ENCODE results near the gene COG7.

Gene COG7

GRCh38 chr16:23362460-23363317 is 90.3 kb downstream of the COG7 start:
- DNase-seq (no peak), ATAC-seq (replicated peaks) (no peak)
- Mint-ChIP-seq H3K27ac (no peak overlapping the region), H3K27me3 (peaks cover 5 to 7% of the 10 kb centered on the region in 2 donors), H3K4me3 (no peak overlapping the region), H3K36me3 (no peaks in the 10 kb centered on the region), H3K9me3 (no peaks in the 10 kb centered on the region), H3K4me1 (peaks cover 6 to 11% of the 10 kb centered on the region in 2 donors)

DNA sequence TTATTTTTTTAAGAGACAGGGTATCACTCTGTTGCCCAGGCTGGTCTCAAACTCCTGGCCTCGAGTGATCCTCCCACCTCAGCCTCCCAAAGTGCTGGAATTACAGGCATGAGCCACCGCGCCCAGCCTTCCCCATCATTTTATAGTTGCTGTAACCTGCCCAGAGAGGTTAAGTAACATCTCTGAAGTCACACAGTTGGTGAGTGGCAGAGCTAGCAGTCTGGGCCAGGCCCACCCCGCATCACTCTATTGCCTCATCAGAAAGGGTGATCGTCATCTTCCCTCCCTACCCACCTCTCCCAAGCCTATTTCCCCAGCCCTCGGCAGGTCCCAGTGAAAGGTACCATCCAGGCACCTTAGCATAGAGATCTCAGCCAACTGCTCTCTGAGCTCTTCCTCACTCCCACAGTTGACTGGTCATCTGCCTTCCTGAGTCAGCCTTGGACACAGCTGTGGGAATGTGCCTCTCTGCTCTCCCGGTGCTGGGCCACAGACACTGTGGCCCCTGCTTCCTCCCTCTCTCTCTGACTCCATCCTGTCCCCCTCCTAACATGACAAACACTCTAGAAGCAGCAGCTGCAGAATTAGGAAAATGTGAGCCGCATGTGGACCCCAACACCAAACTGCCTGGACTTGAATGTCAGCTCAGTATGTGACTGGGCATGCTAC is 93.8 kb downstream of the COG7 start:
- H3K4me3 Mint-ChIP-seq, result no peak overlapping the region
- DNase-seq, result no peak
- H3K9me3 Mint-ChIP-seq, result no peaks in the 10 kb centered on the region
- ATAC-seq (replicated peaks), result no peak
- H3K27ac Mint-ChIP-seq, result no peak overlapping the region
- peaks cover 5 to 7% of the 10 kb centered on the region in 2 donors for H3K27me3 Mint-ChIP-seq
- no peaks in the 10 kb centered on the region for H3K4me1 Mint-ChIP-seq
- H3K36me3 Mint-ChIP-seq, result no peaks in the 10 kb centered on the region

- Mint-ChIP-seq H3K4me3 (no peak overlapping the region), H3K4me1 (no peaks in the 10 kb centered on the region), H3K9me3 (peaks cover 0 to 5% of the 10 kb centered on the region in 2 donors), H3K27ac (no peak overlapping the region), H3K27me3 (peaks cover 5 to 7% of the 10 kb centered on the region in 2 donors), H3K36me3 (no peaks in the 10 kb centered on the region)
- ATAC-seq (replicated peaks) (no peak), DNase-seq (no peak)
These were observed 95.2 kb downstream of the COG7 start for GRCh38 chr16:23357761-23358290.

DNA sequence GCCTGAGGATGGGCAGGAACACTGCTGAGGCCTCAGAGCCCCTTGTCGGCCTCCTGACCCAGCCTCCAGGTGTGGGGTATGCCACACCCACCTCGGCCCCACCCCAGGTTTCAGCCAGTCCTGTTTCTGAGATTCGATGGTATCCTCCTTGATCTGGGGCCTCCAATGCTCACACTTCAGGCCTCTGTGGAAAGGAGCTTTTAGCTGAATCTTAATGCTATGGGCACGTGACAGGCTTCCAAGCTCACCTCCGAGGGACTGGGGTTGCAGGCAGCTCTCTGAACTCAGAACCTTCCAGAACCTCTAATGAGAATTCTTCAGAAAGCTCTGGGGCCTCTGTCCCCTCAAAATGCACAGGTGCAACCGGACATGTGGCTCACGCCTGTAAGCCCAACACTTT is 96.0 kb downstream of the COG7 start:
- Mint-ChIP-seq H3K27me3 (peaks cover 5 to 7% of the 10 kb centered on the region in 2 donors), H3K9me3 (peaks cover 7 to 8% of the 10 kb centered on the region in 2 donors), H3K27ac (no peak overlapping the region), H3K36me3 (peaks cover 0 to 1% of the 10 kb centered on the region in 2 donors), H3K4me3 (no peak overlapping the region), H3K4me1 (no peaks in the 10 kb centered on the region)
- no peak for ATAC-seq (replicated peaks)
- no peak for DNase-seq

DNA sequence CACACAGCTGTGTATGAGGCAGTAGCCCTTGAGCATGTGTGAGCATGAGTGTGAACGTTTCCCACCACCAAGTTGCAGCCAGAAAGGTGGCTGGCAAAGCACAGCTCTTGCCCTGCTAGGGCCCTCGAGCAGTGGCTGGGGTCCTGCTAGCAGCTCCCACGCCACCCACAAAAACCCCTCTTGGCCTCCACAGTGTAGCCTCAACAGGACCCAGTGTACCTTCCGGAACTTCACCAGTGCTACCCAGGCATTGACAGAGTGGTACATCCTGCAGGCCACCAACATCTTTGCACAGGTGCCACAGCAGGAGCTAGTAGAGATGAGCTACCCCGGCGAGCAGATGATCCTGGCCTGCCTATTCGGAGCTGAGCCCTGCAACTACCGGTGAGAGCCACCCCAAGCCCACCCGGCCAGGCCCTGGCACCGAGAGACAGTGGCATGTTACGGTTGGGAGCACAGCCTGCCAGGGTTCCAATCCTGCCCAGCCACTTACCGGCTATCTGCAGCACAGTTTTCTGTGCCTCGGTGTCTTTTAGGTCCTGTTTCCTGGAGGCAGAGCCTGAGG is 97.8 kb downstream of the COG7 start:
- Mint-ChIP-seq H3K27me3 (peaks cover 7 to 10% of the 10 kb centered on the region in 2 donors), H3K36me3 (peaks cover 0 to 1% of the 10 kb centered on the region in 2 donors), H3K27ac (no peak overlapping the region), H3K9me3 (peaks cover 7 to 11% of the 10 kb centered on the region in 2 donors), H3K4me1 (no peaks in the 10 kb centered on the region), H3K4me3 (no peak overlapping the region)
- no peak for DNase-seq
- ATAC-seq (replicated peaks), result no peak

DNA sequence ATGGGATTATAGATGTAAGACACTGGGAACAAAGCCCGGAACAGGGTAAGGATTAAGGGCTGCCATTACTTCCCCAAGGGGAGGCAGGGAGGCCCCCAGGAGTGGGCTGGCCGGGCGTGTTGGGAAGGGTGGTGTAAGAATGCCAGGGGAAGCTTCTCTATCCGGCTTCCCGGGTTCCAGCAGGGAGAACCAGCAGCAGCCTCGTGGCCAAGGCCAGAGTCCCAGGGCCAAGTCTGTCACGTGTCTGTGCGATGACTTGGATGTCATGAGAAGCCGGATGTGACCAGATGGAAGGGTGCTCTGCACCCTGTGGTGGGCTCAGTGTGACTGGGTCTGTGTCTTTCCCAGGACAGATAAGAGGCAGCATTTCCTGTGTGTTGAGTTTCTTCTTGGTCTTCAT is 98.7 kb downstream of the COG7 start:
- peaks cover 0 to 1% of the 10 kb centered on the region in 2 donors for H3K36me3 Mint-ChIP-seq
- no peak overlapping the region for H3K4me3 Mint-ChIP-seq
- H3K27me3 Mint-ChIP-seq, result peaks cover 2 to 12% of the 10 kb centered on the region in 2 donors
- no peak overlapping the region for H3K27ac Mint-ChIP-seq
- no peaks in the 10 kb centered on the region for H3K4me1 Mint-ChIP-seq
- ATAC-seq (replicated peaks) (no peak), DNase-seq (no peak)
- peaks cover 7 to 11% of the 10 kb centered on the region in 2 donors for H3K9me3 Mint-ChIP-seq

DNA sequence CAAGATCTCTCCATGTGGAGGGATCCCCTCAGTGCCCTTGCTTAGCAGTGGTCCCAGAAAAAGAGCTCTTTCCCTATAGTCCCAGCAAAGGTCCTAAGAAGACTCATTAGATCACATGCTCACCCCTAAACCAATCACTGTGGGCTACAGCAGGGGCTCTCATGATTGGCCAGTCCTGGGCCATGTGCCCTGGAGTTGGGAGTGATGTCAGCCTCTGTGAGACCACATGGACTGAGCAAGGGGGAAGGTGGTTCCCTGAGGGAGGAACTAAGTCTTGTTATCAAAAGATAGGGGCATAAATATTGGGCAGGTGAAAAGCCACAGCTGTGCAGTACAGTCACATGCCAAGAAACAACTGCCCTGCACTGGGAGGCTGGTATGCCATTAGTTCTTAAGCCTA is 99.5 kb downstream of the COG7 start:
- H3K9me3 Mint-ChIP-seq, result peaks cover 7 to 11% of the 10 kb centered on the region in 2 donors
- peaks cover 0 to 1% of the 10 kb centered on the region in 2 donors for H3K36me3 Mint-ChIP-seq
- H3K27ac Mint-ChIP-seq, result no peak overlapping the region
- ATAC-seq (replicated peaks), result peak in 1 of 2 donors; percentile 47
- no peaks in the 10 kb centered on the region for H3K4me1 Mint-ChIP-seq
- H3K27me3 Mint-ChIP-seq, result peaks cover 6 to 19% of the 10 kb centered on the region in 2 donors
- DNase-seq, result no peak
- H3K4me3 Mint-ChIP-seq, result no peak overlapping the region

GRCh38 chr16:23351360-23351759 is 101.6 kb downstream of the COG7 start:
- Mint-ChIP-seq H3K4me1 (no peaks in the 10 kb centered on the region), H3K9me3 (peaks cover 7 to 11% of the 10 kb centered on the region in 2 donors), H3K27ac (no peak overlapping the region), H3K27me3 (peaks cover 10 to 27% of the 10 kb centered on the region in 2 donors), H3K36me3 (peaks cover 0 to 1% of the 10 kb centered on the region in 2 donors), H3K4me3 (no peak overlapping the region)
- DNase-seq (no peak), ATAC-seq (replicated peaks) (no peak)

GRCh38 chr16:23348579-23349469 is 104.2 kb downstream of the COG7 start:
- Mint-ChIP-seq H3K27me3 (peaks cover 10 to 33% of the 10 kb centered on the region in 2 donors), H3K9me3 (peaks cover 7 to 11% of the 10 kb centered on the region in 2 donors), H3K4me1 (no peaks in the 10 kb centered on the region), H3K4me3 (no peak overlapping the region), H3K36me3 (peaks cover 0 to 1% of the 10 kb centered on the region in 2 donors), H3K27ac (no peak overlapping the region)
- DNase-seq, result no peak
- no peak for ATAC-seq (replicated peaks)

- H3K4me1 Mint-ChIP-seq, result no peaks in the 10 kb centered on the region
- H3K36me3 Mint-ChIP-seq, result no peaks in the 10 kb centered on the region
- DNase-seq (no peak), ATAC-seq (replicated peaks) (no peak)
- H3K27me3 Mint-ChIP-seq, result peaks cover 10 to 49% of the 10 kb centered on the region in 2 donors
- H3K9me3 Mint-ChIP-seq, result no peaks in the 10 kb centered on the region
- H3K27ac Mint-ChIP-seq, result no peak overlapping the region
- H3K4me3 Mint-ChIP-seq, result no peak overlapping the region
These were observed 107.8 kb downstream of the COG7 start for GRCh38 chr16:23345237-23345636.

GRCh38 chr16:23343643-23344612 is 109.1 kb downstream of the COG7 start:
- Mint-ChIP-seq H3K27ac (no peak overlapping the region), H3K9me3 (no peaks in the 10 kb centered on the region), H3K4me1 (no peaks in the 10 kb centered on the region), H3K27me3 (peaks cover 8 to 43% of the 10 kb centered on the region in 2 donors), H3K4me3 (no peak overlapping the region), H3K36me3 (no peaks in the 10 kb centered on the region)
- DNase-seq, result no peak
- no peak for ATAC-seq (replicated peaks)

DNA sequence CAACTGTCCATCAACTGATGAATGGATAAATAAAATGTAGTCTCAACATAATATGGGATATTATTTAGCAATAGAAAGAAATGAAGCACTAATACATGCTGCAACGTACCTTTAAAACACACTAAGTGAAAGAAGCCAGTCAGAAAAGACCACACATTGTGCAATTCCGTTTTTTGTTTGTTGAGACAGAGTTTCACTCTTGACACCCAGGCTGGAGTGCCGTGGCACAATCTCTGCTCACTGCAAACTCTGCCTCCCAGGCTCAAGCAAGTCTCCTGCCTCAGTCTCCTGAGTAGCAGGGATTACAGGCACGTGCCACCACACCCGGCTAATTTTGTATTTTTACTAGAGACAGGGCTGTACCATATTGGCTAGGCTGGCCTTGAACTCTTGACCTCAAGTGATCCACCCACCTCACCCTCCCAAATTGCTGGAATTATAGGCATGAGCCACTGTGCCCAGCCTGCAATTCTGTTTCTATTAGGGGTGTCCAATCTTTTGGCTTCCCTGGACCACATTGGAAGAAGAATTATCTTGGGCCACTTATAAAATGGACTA is 110.8 kb downstream of the COG7 start:
- Mint-ChIP-seq H3K4me1 (no peaks in the 10 kb centered on the region), H3K27ac (no peak overlapping the region), H3K27me3 (peaks cover 0 to 42% of the 10 kb centered on the region in 2 donors), H3K9me3 (peaks cover 0 to 2% of the 10 kb centered on the region in 2 donors), H3K4me3 (no peak overlapping the region), H3K36me3 (peaks cover 0 to 2% of the 10 kb centered on the region in 2 donors)
- no peak for ATAC-seq (replicated peaks)
- no peak for DNase-seq
